Liver (tissue), 3 donors: ENCODE data around the gene TMEM98.
"Not testable (repeated sequence)": the region's sequence is repeated elsewhere in the genome, so short reads cannot be mapped to it uniquely, and the experiment has no call there.

Experiments used
- ATF3 ChIP-seq: IDR thresholded peaks from 2 replicates; pipeline ENCODE4 v1.6.1; 2016; ENCODE audit warnings: antibody characterized with exemption
- CTCF ChIP-seq: fragments of 150-350 bp; IDR thresholded peaks from 2 replicates; pipeline ENCODE4 v1.5.1; 2017; ENCODE audit warnings: improper control_type of control experiment, low read depth, low read length; ENCODE audit not compliant: missing input control
- HNF4G ChIP-seq: IDR thresholded peaks from 2 replicates; pipeline ENCODE4 v1.6.1; 2016; ENCODE audit warnings: antibody characterized with exemption
- JUND ChIP-seq, 2 donors: IDR thresholded peaks; 2 replicates each; pipeline ENCODE4 v1.6.1; 2016; ENCODE audit warnings: antibody characterized with exemption in 2 of 2
- RXRA ChIP-seq, 2 donors: IDR thresholded peaks; 2 replicates each; pipeline ENCODE4 v1.6.1; 2017 to 2018; ENCODE audit warnings: antibody characterized with exemption in 2 of 2, mild to moderate bottlenecking in 1 of 2
- TAF1 ChIP-seq: conservative IDR thresholded peaks from 2 replicates; pipeline ENCODE4 v1.6.1; 2016; ENCODE audit warnings: antibody characterized with exemption, mild to moderate bottlenecking
- YY1 ChIP-seq: IDR thresholded peaks from 2 replicates; pipeline ENCODE4 v1.6.1; 2016; ENCODE audit warnings: antibody characterized with exemption, mild to moderate bottlenecking
- TF ChIP-seq, protein P1 (sequence below): IDR thresholded peaks from 2 replicates; pipeline ENCODE4 v1.6.1; 2016; ENCODE audit warnings: antibody characterized with exemption, mild to moderate bottlenecking
- TF ChIP-seq, protein P2 (sequence below): IDR thresholded peaks from 2 replicates; pipeline ENCODE4 v1.6.1; 2016; ENCODE audit warnings: antibody characterized with exemption
- TF ChIP-seq, protein P3 (sequence below): IDR thresholded peaks from 2 replicates; pipeline ENCODE4 v1.6.1; 2016; ENCODE audit warnings: antibody characterized with exemption
- donor health status: healthy.
- donor health status: healthy.

DNA sequence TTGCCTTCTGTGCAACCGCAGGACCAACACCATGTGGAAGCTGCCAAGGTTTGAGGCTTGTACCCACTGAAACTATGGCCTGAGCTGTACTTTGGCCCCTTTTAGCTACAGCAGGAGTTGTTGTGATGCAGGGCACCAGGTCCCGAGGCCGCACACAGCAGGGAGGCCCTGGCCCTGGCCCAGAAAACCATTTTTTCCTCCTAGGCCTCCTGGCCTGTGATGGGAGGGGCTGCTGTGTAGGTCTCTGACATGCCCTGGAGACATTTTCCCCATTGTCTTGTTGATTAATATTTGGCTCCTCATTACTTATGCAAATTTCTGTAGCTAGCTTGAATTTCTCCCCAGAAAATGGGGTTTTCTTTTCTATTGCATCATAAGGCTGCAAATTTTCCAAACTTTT lies 53.7 kb downstream of the TMEM98 start:
- TF ChIP-seq, protein P1, sequence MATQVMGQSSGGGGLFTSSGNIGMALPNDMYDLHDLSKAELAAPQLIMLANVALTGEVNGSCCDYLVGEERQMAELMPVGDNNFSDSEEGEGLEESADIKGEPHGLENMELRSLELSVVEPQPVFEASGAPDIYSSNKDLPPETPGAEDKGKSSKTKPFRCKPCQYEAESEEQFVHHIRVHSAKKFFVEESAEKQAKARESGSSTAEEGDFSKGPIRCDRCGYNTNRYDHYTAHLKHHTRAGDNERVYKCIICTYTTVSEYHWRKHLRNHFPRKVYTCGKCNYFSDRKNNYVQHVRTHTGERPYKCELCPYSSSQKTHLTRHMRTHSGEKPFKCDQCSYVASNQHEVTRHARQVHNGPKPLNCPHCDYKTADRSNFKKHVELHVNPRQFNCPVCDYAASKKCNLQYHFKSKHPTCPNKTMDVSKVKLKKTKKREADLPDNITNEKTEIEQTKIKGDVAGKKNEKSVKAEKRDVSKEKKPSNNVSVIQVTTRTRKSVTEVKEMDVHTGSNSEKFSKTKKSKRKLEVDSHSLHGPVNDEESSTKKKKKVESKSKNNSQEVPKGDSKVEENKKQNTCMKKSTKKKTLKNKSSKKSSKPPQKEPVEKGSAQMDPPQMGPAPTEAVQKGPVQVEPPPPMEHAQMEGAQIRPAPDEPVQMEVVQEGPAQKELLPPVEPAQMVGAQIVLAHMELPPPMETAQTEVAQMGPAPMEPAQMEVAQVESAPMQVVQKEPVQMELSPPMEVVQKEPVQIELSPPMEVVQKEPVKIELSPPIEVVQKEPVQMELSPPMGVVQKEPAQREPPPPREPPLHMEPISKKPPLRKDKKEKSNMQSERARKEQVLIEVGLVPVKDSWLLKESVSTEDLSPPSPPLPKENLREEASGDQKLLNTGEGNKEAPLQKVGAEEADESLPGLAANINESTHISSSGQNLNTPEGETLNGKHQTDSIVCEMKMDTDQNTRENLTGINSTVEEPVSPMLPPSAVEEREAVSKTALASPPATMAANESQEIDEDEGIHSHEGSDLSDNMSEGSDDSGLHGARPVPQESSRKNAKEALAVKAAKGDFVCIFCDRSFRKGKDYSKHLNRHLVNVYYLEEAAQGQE = not testable (repeated sequence)
- TF ChIP-seq ATF3; YY1; CTCF; HNF4G; TAF1; RXRA (IDR thresholded peaks at IDR 0.05); JUND (IDR thresholded peaks at IDR 0.05): not testable (repeated sequence)
- TF ChIP-seq, protein P2, sequence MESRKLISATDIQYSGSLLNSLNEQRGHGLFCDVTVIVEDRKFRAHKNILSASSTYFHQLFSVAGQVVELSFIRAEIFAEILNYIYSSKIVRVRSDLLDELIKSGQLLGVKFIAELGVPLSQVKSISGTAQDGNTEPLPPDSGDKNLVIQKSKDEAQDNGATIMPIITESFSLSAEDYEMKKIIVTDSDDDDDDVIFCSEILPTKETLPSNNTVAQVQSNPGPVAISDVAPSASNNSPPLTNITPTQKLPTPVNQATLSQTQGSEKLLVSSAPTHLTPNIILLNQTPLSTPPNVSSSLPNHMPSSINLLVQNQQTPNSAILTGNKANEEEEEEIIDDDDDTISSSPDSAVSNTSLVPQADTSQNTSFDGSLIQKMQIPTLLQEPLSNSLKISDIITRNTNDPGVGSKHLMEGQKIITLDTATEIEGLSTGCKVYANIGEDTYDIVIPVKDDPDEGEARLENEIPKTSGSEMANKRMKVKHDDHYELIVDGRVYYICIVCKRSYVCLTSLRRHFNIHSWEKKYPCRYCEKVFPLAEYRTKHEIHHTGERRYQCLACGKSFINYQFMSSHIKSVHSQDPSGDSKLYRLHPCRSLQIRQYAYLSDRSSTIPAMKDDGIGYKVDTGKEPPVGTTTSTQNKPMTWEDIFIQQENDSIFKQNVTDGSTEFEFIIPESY = not testable (repeated sequence)
- TF ChIP-seq, protein P3, sequence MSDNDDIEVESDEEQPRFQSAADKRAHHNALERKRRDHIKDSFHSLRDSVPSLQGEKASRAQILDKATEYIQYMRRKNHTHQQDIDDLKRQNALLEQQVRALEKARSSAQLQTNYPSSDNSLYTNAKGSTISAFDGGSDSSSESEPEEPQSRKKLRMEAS = not testable (repeated sequence)
